ENCODE results near the gene TMUB1.

Gene TMUB1

DNA sequence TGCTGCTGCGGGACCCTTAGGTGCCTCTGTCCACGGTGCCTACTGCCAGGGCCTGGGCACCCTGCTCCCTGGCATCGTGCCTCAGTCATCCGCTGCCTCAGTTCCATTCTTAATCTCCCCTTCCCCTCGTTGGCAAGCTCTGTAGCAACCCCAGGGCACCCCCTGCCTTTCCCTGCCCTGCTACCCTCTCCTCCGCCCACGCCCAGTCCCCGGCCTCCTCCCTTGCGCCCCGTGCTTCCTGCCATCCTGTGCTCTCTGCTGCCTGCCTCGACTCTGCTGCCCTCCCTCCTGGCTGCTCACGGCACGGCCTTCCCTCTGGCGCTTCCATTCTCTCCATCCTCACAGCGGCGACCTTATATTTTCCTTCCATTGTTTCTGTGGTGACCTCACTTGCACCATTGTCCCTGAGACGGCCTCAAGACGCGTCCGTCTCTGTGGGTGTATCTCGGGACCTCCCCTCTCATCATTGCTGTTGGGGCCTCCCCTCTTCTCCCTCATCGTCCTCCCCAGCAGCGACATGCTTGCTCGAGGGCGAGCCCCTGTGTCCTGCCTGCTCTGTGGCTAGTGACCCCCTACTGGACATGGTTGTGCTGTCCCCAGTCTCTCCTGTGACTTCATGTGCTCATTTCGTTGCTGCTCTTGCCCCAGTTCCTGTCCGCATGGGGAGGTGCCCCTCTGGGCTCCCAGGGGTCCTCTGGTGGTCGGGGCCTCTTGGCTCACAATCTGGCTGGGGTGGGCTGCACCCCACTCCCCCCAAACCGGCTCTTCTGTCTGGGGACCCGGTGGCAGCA is 38.3 kb upstream of the TMUB1 start:
- Histone ChIP-seq H2AFZ (ENCODE audit: low read depth, low read length, severe bottlenecking) (no peak overlapping the region), H3K9ac (ENCODE audit: low read length) (no peak overlapping the region), H3K9me3 (ENCODE audit: insufficient read depth, low read length) (no peaks in the 10 kb centered on the region), H3K9me2 (replicated peaks; ENCODE audit: insufficient read depth, low read length) (no peaks in the 10 kb centered on the region), H3K4me3 (ENCODE audit: insufficient read depth, low read length, poor library complexity, severe bottlenecking) (no peak overlapping the region), H3F3A (ENCODE audit: insufficient read depth) (no peaks in the 10 kb centered on the region), H3K27me3 (ENCODE audit: low read length) (no peaks in the 10 kb centered on the region), H3K36me3 (ENCODE audit: low read length) (no peaks in the 10 kb centered on the region), H4K20me1 (ENCODE audit: low read depth, low read length) (no peaks in the 10 kb centered on the region), H3K27ac (ENCODE audit: low read depth, low read length) (no peak overlapping the region), H3K4me2 (ENCODE audit: low read depth, low read length, poor library complexity, severe bottlenecking) (no peak overlapping the region), H3K79me2 (ENCODE audit: insufficient read depth, low read length) (no peaks in the 10 kb centered on the region)
- TF ChIP-seq EZH2phosphoT487 (conservative IDR thresholded peaks at IDR 0.05; ENCODE audit: low read length) = no peak
- TF ChIP-seq, protein P1, sequence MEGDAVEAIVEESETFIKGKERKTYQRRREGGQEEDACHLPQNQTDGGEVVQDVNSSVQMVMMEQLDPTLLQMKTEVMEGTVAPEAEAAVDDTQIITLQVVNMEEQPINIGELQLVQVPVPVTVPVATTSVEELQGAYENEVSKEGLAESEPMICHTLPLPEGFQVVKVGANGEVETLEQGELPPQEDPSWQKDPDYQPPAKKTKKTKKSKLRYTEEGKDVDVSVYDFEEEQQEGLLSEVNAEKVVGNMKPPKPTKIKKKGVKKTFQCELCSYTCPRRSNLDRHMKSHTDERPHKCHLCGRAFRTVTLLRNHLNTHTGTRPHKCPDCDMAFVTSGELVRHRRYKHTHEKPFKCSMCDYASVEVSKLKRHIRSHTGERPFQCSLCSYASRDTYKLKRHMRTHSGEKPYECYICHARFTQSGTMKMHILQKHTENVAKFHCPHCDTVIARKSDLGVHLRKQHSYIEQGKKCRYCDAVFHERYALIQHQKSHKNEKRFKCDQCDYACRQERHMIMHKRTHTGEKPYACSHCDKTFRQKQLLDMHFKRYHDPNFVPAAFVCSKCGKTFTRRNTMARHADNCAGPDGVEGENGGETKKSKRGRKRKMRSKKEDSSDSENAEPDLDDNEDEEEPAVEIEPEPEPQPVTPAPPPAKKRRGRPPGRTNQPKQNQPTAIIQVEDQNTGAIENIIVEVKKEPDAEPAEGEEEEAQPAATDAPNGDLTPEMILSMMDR (IDR thresholded peaks at IDR 0.05; ENCODE audit: insufficient read depth, low read length, poor library complexity, severe bottlenecking) = no peak

DNA sequence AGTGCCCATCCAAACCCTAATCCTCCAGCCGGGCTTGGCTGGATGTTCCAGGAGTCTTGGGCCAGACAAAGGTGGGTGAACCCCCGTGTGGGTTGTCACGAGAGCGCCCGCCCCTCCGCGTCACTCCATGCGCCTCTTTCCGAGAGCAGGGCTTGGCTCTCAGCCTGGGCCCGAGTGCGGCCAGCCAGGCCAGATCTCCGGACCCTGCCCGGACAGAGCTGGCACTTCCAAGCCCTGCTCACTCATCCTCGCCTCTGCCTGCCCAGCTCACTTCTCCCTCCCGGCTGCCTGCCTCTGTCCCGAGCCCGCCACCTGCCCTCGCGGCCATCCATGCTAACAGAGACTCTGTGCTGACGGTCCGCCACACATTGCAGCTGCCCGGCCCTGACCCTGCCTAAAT is 37.6 kb upstream of the TMUB1 start:
- no peak overlapping the region for H3K9ac ChIP-seq (ENCODE audit: low read length)
- TF ChIP-seq EZH2phosphoT487 (conservative IDR thresholded peaks at IDR 0.05; ENCODE audit: low read length) = no peak
- TF ChIP-seq, protein P1 (IDR thresholded peaks at IDR 0.05; ENCODE audit: insufficient read depth, low read length, poor library complexity, severe bottlenecking) = no peak
- no peak overlapping the region for H3K4me3 ChIP-seq (ENCODE audit: insufficient read depth, low read length, poor library complexity, severe bottlenecking)
- no peak overlapping the region for H2AFZ ChIP-seq (ENCODE audit: low read depth, low read length, severe bottlenecking)
- H3K27me3 ChIP-seq (ENCODE audit: low read length) = no peaks in the 10 kb centered on the region
- no peaks in the 10 kb centered on the region for H3K9me3 ChIP-seq (ENCODE audit: insufficient read depth, low read length)
- H3K79me2 ChIP-seq (ENCODE audit: insufficient read depth, low read length) = no peaks in the 10 kb centered on the region
- H3F3A ChIP-seq (ENCODE audit: insufficient read depth) = no peaks in the 10 kb centered on the region
- H3K9me2 ChIP-seq (replicated peaks; ENCODE audit: insufficient read depth, low read length) = no peaks in the 10 kb centered on the region
- H3K4me2 ChIP-seq (ENCODE audit: low read depth, low read length, poor library complexity, severe bottlenecking) = no peak overlapping the region
- H3K27ac ChIP-seq (ENCODE audit: low read depth, low read length) = no peak overlapping the region
- no peaks in the 10 kb centered on the region for H3K36me3 ChIP-seq (ENCODE audit: low read length)
- no peaks in the 10 kb centered on the region for H4K20me1 ChIP-seq (ENCODE audit: low read depth, low read length)

DNA sequence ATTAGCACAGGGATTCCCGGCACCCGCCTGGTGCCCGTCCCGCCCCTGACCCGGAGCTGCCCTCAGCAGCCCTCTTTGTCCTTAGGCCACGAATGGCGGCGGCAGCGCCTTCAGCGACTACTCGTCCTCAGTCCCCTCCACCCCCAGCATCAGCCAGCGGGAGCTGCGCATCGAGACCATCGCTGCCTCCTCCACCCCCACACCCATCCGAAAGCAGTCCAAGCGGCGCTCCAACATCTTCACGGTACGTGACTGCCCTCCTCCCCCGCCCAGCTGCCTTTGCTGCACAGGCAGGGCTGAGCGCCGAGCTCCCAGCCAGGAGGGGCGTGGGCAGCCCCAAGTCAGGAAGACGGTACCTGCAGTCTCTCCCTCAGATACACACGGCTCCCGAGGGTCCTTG is 36.6 kb upstream of the TMUB1 start:
- H3K36me3 ChIP-seq (ENCODE audit: low read length) = no peaks in the 10 kb centered on the region
- TF ChIP-seq, protein P1 (IDR thresholded peaks at IDR 0.05; ENCODE audit: insufficient read depth, low read length, poor library complexity, severe bottlenecking) = no peak
- no peak for TF ChIP-seq EZH2phosphoT487 (conservative IDR thresholded peaks at IDR 0.05; ENCODE audit: low read length)
- no peaks in the 10 kb centered on the region for H3K9me2 ChIP-seq (replicated peaks; ENCODE audit: insufficient read depth, low read length)
- no peaks in the 10 kb centered on the region for H3K9me3 ChIP-seq (ENCODE audit: insufficient read depth, low read length)
- H3F3A ChIP-seq (ENCODE audit: insufficient read depth) = no peaks in the 10 kb centered on the region
- no peak overlapping the region for H3K9ac ChIP-seq (ENCODE audit: low read length)
- no peaks in the 10 kb centered on the region for H3K79me2 ChIP-seq (ENCODE audit: insufficient read depth, low read length)
- no peaks in the 10 kb centered on the region for H3K27me3 ChIP-seq (ENCODE audit: low read length)
- no peaks in the 10 kb centered on the region for H4K20me1 ChIP-seq (ENCODE audit: low read depth, low read length)
- H3K4me3 ChIP-seq (ENCODE audit: insufficient read depth, low read length, poor library complexity, severe bottlenecking) = no peak overlapping the region
- H3K27ac ChIP-seq (ENCODE audit: low read depth, low read length) = no peak overlapping the region
- no peak overlapping the region for H3K4me2 ChIP-seq (ENCODE audit: low read depth, low read length, poor library complexity, severe bottlenecking)
- H2AFZ ChIP-seq (ENCODE audit: low read depth, low read length, severe bottlenecking) = no peak overlapping the region

Measured in SU-DHL-6 (cell line).